Measurements from ENCODE around the gene ZNF487.
A peak's percentile ranks its signal among the peaks of the same experiment; 100 is the strongest.
"Not testable (repeated sequence)": the region's sequence is repeated elsewhere in the genome, so short reads cannot be mapped to it uniquely, and the experiment has no call there.

Gene ZNF487

DNA sequence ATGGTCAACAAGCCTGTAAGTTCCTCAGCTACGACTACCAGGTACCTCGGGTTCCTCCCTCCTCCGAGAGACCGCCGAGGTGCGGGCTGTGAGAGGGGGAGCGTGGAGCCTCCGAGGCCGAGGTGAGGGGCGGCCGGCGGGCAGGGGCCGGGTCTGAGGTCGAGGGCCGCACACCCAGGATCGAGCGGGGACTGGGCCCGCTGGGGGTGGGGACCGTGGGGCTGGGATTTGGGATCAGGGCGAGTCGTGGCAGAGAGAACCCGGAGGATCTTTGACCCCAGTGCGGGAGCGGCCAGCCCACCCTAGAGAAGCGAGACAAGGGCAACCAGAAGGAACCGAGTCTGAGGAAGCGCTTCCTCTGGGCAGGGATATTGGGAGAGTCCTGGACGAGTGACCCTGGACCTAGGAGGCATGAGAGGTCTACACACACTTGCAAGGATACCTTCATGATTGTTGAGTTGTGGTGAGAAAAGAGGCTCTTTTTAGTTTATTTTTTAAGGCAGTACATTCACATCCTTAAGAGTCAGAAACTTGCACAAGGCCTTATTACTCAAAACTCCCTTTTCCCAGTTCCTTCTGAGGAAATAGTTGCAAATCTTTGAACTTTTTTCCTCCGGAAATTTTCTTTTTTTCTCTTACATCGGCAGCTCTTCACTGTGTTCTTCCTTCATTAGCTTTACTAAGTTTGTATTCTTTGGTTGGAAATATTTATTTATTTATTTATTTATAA lies 395 bp downstream of the ZNF487 start:
- DNase-seq (ENCODE audit: low spot score), result peak; percentile 42

DNA sequence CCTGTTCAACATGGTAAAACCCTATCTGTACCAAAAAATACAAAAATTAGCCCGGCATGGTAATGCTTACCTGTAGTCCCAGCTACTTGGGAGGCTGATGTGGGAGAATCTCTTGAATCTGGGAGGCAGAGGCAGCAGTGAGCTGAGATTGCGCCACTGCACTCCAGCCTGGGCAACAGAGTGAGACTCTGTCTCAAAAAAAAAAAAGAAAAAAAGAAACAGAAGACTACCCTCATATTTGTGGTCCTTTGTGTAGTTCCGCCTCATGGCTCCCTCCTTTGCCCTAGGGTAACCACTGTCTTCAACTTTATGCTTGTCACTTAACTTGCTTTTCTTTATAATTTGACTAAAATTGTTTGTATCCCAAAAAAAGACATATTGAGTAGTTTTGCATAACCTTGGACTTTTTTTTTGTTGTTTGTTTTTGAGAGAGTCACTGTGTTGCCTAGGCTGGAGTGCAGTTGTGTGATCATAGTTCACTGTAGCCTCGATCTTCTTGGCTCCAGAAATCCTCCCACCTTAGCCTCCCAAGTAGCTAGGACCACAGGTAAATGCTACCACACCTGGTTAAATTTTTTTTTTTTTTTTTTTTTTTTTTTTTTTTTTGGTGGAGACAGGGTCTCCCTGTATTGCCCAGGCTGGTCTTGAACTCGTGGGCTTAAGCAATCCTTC lies 3.7 kb downstream of the ZNF487 start:
- no peak for DNase-seq (ENCODE audit: low spot score)

DNA sequence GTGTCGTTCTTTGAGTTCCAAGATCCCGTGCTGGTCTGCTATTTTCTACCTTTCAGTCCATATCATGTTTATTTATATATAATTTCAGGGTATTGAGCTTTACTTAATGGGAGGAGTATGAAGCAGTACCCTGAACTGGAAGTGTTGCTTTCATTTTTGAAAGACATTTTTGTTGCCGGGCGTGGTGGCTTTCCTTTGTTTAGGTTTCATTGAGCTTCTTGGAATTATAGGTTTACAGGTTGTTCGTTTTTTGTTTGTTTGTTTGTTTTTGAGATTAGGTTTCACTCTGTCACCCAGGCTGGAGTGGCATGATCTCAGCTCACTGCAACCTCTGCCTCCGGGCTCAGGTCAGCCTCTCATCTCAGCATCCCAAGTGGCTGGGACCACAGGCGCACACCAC lies 7.4 kb downstream of the ZNF487 start:
- no peak for DNase-seq (ENCODE audit: low spot score)

DNA sequence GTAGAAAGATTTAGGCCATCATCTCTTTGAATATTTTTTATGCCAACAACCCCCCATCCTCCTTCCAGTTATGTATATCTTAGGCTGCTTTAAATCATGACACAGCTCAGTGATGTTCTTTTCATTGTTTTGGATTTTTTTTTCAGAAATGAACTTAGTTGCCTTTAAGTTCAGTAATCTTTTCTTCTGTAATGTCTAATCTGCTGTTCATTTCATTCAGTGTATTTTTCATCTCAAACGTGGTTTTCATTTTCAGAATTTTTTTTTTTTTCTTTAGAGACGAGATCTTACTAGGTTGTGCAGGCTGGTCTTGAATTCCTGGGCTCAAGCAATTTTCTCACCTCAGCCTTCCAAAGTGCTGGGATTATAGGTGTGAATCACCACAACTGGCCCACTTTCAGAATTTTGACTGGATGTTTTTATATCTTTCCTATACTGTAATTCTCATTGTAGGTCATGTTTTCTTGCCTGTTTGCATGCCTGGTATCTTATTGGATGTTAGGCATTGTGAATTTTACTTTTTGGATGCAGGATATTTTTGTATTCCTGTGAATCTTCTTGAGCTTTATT lies 8.1 kb downstream of the ZNF487 start:
- no peak for DNase-seq (ENCODE audit: low spot score)

DNA sequence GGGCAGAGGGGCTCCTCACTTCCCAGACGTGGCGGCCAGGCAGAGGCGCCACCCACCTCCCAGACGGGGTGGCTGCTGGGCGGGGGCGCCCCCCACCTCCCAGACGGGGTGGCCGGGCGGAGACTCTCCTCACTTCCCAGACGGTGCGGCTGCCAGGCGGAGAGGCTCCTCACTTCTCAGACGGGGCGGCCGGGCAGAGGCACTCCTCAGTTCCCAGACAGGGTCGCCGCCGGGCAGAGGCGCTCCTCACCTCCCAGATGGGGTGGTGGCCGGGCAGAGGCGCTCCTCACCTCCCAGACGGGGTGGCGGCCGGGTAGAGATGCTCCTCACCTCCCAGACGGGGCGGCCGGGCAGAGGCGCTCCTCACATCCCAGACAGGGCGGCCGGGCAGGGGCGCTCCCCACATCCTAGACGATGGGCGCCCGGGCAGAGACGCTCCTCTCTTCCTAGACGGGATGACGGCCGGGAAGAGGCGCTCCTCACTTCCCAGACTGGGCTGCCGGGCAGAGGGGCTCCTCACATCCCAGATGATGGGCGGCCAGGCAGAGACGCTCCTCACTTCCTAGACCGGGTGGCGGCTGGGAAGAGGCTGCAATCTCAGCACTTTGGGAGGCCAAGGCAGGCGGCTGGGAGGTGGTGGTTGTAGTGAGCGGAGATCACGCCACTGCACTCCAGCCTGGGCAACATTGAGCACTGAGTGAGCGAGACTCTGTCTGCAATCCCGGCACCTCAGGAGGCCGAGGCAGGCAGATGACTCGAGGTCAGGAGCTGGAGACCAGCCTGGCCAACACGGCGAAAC lies 9.5 kb downstream of the ZNF487 start:
- not testable (repeated sequence) for DNase-seq (ENCODE audit: low spot score)

DNA sequence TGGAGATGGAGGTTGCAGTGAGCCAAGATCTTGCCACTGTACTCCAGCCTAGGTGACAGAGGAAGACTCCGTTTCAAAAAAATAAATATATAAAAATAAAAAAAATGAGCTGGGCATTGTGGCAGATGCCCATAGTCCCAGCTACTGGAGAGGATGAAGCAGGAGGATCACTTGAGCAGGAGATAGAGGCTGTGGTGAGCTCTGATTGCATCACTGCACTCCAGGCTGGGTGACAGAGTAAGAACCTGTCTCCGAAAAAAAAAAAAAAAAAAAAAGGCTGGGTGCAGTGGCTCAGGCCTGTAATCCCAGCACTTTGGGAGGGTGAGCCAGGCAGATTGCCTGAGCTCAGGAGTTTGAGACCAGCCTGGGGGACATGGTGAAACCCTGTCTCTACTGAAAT lies 11.8 kb downstream of the ZNF487 start:
- no peak for DNase-seq (ENCODE audit: low spot score)

DNA sequence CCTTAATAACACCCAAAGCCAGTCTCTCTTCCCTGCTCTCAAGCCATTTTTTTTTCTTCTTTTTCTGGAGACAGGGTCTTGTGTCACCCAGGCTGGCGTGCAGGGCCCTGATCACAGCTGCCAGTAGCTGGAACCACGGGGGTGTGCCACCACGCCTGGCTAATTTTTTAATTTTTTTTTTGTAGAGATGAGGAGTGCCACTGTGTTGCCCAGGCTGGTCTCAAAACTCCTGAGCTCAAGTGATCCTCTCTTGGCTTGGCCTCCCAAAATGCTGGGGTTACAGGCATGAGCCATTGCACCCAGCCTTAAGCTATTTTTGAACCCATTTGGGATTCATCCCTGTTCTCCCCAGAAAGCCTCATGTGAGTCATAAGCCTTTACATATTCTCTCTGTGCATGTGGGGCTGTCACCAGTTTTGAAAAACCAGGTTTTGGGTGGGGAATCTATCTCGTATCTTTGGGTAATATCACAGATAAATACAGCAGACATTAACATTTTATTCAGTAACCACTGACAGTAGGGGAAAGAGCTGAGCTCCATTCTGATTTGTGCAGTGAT lies 15.5 kb downstream of the ZNF487 start:
- no peak for DNase-seq (ENCODE audit: low spot score)

DNA sequence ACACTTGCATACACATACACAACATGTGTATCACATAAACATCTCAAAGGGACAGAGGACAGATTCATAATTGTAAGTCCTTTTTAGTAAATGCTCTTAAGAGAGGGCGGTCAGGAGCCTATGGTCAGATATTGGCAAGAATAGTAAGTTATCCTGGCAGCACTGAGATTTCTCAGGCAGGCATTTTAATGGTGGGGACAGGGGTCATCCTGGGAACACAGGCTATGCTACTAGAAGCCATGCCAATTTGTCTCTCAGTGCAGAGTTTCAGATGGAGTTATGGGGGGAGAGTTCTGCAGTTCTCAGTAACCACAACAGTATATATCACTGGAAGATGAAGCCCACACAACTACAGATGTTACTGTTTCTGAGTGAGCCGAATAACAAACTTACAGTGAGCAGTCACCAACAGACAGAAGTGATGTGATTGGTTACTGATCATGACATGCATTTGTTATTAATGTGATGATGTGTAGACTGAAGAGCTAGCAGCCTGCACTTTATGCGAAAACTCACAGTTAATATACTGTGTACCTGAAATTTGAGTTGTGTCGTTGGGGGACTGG lies 16.4 kb downstream of the ZNF487 start:
- DNase-seq (ENCODE audit: low spot score), result no peak

DNA sequence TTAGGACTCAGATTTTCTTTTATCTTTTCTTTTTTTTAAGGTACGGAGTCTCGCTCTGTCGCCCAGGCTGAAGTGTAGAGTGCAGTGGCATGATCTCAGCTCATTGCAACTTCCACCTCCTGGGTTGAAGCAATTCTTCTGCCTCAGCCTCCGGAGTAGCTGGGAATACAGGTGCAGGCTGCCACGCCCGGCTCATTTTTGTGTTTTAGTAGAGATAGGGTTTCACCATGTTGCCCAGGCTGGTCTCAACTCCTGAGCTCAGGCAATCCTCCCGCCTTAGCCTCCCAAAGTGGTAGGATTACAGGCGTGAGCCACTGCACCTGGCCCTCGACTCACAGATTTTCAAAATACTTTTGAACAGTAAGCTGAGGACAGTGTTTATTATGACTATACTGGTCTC lies 17.1 kb downstream of the ZNF487 start:
- DNase-seq (ENCODE audit: low spot score), result not testable (repeated sequence)

DNA sequence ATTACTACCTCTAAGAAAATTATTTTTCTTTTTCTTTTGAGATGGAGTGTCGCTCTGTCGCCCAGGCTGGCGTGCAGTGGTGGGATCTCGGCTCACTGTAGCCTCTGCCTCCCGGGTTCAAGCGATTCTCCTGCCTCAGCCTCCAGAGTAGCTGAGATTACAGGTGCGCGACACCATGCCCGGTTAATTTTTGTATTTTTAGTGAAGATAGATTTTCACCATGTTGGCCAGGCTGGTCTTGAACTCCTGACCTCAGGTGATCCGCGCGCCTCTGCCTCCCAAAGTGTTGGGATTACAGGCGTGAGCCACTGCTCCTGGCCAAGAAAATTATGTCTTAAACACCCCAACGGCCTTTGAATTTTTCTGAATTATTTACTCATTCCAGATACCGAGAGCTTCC lies 19.6 kb downstream of the ZNF487 start:
- not testable (repeated sequence) for DNase-seq (ENCODE audit: low spot score)

DNA sequence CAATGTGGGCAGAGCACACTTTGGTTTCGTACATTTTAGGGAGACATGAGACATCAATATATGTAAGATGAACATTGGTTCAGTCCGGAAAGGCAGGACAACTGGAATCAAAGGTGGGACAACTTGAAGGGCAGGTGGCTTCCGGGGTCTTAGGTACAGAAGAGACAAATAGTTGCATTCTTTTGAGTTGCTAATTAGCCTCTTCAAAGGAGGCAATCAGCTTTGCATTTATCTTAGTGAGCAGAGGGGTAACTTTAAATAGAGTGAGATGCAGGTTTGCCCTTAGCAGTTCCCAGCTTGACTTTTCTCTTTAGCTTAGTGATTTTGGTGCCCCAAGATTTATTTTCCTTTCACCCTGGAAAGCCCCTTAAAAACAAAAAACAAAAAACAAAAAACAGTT lies 21.3 kb downstream of the ZNF487 start:
- DNase-seq (ENCODE audit: low spot score), result no peak

DNA sequence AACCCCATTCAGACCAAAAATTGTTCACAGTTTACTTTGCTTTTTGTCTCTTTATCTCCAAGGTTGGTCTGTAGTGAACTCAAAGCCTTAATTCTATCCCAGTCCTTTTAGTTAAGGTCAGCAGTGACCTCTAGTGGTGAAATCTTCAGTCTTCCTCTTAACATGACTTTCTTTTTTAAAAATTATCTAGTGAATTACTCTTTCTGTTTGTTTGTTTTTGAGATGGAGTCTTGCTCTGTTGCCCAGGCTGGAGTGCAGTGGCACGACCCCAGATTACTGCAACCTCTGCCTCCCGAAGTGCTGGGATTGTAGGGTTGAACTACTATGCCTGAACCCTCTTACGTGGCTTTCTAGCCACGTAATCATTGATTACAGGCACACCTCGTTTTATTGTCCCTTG lies 25.0 kb downstream of the ZNF487 start:
- DNase-seq (ENCODE audit: low spot score), result peak; percentile 59

DNA sequence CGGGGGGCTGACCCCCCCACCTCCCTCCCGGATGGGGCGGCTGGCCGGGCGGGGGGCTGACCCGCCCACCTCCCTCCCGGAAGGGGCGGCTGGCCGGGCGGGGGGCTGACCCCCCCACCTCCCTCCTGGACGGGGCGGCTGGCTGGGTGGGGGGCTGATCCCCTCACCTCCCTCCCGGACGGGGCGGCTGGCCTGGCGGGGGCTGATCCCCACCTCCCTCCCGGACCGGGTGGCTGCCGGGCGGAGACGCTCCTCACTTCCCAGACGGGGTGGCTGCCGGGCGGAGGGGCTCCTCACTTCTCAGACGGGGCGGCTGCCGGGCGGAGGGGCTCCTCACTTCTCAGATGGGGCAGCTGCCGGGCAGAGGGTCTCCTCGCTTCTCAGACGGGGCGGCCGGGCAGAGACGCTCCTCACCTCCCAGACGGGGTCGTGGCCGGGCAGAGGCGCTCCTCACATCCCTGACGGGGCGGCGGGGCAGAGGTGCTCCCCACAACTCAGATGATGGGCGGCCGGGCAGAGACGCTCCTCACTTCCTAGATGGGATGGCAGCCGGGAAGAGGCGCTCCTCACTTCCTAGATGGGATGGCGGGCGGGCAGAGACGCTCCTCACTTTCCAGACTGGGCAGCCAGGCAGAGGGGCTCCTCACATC lies 28.3 kb downstream of the ZNF487 start:
- not testable (repeated sequence) for DNase-seq (ENCODE audit: low spot score)

DNA sequence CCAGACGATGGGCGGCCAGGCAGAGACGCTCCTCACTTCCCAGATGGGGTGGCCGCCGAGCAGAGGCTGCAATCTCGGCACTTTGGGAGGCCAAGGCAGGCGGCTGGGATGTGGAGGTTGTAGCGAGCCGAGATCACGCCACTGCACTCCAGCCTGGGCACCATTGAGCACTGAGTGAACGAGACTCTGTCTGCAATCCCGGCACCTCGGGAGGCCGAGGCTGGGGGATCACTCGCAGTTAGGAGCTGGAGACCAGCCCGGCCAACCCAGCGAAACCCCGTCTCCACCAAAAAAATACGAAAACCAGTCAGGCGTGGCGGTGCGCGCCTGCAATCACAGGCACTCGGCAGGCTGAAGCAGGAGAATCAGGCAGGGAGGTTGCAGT lies 28.8 kb downstream of the ZNF487 start:
- DNase-seq (ENCODE audit: low spot score), result not testable (repeated sequence)

DNA sequence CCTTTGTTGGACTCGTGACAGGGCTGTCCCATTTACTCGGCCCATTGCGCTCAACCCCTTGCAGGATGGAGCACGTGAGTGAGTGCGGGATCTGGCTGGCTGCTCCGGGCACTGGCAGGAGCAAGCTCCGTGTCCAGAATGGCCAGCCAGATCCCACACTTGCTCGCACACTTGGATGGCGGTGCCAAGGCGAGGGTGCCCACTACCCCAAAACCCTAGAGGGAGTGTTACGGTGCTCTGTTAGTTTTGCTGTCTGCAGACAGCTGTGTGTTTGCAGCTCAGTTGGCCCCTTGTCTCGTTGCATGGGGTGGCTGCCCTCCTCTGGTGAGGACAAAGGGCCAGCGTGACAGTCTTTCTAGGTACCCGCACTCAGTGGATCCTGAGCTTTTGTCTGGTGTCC lies 34.2 kb downstream of the ZNF487 start:
- no peak for DNase-seq (ENCODE audit: low spot score)

DNA sequence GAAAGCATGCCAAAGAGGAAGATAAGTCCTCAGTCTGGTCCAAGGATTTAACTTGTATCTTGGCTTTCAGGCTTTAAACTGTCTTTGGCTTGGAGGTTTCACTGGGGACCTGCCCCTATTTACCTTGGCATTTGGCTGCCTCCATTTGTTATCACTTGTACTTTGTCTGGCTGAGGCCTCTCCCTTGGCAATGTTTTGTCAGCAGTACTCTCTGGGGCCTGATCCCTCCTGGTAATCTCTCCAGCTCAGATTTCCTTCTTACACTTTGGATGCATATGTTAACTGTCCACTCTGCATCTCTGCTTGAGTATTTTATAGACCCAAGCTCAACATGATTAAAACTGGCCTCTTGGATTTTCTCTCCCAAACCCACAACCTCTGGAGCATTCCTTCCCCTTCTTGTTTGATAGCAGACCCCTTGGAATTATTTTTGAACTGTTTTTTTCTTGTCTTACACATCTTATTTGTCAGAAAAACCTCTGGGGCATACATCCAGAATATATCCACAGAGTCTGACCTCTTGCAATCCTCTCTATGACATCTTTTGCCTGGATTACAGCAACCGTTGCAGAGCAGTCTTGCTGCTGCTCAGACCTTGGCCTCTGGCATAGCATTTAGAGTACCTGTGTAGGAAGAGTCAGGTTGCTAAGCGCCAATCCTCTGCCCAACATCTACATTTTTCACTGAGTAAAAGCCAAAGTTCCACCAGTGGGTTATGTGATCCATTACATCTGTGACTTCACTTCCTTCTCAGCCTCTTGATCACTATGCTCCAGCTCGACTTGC lies 35.2 kb downstream of the ZNF487 start:
- no peak for DNase-seq (ENCODE audit: low spot score)

DNA sequence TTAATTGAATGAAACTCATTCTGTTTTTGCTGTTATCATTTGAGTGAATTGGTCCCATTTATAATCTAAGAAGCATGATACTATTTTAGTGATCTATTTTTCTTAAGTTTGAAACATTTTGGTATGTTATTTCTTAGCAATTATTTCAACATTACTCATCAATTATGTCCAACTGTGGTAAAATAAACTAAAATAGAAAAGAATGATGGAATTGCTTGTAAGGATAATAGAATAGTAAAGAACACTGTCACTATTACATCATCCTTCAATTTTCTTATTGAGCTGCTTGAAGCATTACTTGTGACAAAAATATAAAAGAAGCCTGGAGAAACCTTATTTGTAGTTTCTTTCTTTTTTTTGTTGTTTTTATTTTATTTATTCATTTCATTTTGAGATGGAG lies 42.4 kb downstream of the ZNF487 start:
- peak; percentile 34 for DNase-seq (ENCODE audit: low spot score)

DNA sequence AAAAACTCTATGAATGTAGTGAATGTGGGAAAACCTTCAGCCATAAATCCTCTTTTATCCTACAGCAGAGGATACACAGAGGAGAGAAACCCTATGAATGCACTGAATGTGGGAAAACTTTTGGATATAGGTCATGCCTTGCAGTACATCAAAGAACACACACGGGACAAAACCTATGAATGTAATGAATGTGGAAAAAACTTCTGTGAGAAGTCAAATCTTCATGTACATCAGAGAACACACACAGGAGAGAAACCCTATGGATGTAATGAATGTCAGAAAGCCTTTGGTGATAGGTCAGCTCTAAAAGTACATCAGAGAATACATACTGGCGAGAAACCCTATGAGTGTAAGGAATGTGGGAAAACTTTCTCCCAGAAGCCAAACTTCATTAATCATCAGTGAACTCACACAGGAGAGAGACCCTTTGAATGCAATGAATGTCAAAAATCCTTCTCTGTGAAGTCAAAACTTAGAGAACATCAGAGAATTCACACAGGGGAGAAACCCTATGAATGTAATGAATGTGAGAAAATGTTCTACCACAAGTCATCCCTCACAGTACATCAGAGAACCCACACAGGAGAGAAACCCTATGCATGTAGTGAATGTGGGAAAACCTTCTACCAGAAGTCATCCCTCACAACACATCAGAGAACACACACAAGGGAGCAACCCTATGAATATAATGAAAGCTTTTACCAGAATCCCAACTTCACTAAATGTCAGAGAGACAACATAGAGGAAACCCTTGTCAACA lies 45.6 kb downstream of the ZNF487 start:
- no peak for DNase-seq (ENCODE audit: low spot score)

DNA sequence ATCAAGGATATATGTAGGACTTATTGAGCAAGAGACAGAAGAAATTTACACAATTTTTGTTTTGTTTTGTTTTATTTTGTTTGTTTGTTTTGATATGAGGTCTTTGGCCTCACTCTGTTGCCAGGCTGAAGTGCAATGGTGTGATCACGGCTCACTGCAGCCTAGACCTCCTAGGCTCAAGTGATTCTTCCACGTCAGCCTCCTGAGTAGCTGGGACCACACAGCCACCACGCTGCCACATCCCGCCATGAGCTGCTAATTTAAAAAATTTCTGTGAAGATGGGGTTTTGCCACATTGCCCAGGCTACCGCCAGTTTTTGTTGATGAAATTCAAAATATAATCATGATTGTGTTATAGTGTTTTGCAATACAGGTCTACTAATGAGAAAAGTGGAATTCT lies 54.9 kb downstream of the ZNF487 start:
- DNase-seq (ENCODE audit: low spot score), result no peak

DNA sequence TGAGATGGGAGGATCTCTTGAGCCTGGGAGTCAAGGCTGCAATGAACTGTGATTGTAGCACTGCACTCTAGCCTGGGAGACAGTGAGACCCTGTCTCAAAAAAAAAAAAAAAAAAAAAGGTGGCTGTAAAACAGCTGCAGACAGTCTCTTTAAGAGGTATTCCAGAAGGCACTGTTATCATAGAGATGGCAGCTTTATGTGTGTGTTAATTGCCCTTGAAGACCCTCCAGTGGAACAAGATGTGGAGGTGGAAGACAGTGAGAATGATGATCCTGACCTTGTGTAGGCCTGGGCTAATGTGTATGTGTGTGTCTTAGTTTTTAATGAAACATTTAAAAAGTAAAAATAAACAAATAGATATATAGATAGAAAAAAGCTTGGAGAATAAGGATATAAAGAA lies 66.0 kb downstream of the ZNF487 start:
- DNase-seq (ENCODE audit: low spot score), result no peak

Data from hepatic stellate cell (primary cell).